Measurements from ENCODE around the gene ATP5PD.
A peak's percentile ranks its signal among the peaks of the same experiment; 100 is the strongest.
"Not testable (repeated sequence)": the region's sequence is repeated elsewhere in the genome, so short reads cannot be mapped to it uniquely, and the experiment has no call there.

Gene ATP5PD

DNA sequence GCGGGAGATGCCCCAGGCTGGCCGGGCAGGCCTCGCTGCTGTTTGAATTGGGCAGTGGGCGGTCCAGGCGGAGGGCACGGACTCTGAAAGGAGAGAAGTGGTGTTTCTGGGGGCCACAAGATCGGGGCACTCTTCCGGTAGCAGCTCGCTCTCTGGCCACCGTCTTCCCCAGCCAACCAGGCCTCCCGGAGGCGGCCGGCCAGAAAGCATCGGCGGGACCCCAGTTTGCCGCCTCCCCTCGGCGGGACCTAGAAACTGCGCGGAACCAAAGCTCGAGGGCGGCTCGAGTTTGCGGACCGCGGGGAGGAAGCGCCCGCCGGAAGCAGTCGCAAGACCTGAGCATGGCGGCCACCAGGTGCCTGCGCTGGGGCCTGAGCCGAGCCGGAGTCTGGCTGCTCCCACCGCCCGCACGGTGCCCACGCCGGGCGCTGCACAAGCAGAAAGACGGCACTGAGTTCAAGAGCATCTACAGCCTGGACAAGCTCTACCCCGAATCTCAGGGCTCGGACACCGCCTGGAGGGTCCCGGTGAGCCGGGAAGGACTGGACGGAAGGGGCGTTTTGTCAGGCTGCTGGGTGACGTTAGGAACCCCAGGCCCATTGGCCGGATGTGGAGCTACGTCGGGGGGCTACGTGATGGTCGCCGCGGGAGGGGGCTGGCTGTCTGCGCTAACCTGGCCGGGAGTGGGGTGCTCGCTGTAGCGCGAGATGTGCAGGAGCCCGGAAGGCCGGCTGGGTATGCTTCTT lies 34.2 kb downstream of the ATP5PD start, which contains the start of gene MRPL58:
MRPL58 (plus strand) TSS at position 325 of the 746 bp plus-strand sequence; CDS start at position 342, 17 bp downstream.
- peak; percentile 72 for DNase-seq

DNA sequence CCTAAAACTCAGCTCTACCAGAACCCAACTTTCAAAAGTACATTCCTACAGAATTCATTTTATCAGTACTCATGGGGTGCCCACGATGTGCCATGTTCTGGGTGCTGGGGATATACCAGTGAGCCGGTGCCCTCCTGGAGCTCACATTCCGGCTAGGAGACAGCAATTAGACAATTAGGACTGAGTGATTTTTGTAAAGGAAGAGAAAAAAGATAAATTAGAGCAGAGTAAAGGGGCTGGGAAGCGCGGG lies 34.7 kb downstream of the ATP5PD start:
- no peak for DNase-seq

DNA sequence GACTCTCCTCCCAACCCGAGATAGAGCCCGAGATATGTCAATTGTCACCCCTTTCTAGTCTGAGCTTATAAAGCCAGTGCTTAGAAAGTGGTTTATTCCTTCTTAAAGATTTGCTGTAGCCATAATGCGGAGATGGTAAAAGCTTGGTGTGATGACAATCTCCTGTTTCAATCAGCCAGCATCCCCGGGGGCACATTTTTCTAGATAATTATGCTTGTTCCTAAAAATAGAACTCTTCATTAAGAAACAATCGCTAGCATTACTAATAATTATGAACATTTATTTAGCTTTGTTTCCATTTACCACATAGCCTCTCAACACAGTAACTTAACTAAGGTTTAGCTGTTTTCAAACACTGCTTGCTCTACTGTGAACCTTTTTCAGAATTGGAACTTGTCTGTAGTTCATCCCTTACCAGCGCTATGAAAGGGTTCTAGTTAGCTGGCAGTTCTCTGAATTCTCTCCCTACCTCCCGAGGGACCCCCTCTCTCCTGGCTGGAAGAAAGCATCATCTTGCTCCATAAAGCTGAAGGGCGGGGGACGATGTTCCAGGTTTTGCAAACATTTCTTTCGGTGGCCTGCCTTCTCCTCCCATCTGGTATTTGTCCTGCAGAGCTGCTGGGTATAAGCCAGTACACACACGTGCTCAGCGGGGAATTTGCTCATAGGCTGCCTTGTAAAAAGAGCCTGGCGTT lies 35.2 kb downstream of the ATP5PD start:
- no peak for DNase-seq

DNA sequence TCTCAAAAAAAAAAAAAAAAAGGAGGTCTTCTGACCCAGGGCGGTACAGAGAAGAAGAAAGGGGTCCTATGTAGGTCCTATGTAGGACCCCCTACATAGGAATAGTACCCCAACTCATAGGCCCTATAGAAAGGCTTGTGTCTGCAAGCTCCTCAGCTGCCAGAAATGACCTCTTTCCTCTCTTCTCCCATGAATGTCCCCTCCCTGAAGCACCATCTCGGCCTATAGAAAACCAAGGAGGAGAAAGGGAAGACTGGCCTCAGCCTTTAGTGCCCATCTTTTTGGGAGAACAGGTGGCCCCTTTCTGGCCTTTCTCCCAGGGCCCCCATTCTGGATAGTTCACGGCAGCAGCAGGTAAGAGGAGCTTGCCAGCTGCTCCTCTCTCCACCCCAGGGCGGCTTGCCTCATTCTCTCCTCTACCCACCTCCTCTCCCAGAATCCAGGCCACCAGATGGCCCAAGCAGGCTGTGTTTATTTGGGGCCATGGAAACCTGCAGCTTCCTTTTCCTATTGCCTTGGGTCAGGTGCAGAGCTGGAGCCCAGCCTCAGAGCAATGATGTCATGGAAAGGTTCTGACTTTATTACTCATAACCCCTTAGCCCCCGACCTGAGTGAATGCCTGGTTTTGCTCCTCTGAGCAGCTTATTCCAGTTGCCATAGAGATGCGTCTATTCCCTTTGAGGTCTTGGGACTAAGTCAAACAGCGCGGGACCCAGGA lies 35.9 kb downstream of the ATP5PD start:
- DNase-seq = no peak

DNA sequence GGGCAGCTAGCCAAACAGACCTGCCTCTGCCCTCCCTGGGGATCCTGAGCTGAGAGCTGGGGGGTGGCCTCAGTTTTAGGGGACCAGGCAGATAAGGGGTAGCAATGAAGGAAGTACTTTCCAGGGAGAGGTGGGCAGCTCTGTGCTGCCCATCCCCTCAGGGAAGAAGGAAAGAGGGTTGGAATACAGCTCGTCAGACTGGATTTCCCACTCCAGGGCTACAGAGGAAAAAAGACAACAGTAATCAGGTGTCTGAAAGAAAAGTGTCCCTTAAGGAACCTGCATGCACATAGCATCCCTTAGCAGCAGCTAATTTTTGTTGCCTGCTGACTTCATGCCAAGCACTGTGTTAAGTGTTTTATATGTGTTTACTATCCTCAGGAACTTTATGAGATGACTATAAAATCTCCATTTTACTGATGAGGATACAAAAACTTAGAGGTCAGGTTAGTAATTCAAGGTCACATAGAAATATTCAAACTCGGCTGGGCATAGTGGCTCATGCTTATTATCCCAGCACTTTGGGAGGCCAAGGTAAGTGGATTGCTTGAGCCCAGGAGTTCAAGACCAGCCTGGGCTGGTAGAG lies 37.5 kb downstream of the ATP5PD start:
- DNase-seq = no peak

DNA sequence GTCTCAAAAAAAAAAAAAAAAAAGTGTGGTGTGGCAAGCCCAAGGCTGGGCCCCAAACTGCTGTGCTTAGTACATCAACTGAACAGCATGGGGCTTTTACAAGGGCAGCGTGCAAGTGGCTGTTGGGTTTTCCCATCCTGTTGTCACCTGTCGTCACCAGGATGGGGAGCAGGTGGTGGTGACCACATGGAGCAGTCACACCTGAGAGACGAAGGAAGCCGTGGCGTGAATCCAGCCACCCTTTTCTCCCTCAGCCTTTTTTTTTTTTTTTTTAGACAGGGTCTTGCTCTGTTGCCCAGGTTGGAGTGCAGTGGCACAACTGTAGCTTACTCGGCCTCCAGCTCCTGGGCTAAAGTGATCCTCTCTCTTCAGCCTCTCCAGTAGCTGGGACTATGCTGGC lies 38.4 kb downstream of the ATP5PD start:
- DNase-seq = no peak

DNA sequence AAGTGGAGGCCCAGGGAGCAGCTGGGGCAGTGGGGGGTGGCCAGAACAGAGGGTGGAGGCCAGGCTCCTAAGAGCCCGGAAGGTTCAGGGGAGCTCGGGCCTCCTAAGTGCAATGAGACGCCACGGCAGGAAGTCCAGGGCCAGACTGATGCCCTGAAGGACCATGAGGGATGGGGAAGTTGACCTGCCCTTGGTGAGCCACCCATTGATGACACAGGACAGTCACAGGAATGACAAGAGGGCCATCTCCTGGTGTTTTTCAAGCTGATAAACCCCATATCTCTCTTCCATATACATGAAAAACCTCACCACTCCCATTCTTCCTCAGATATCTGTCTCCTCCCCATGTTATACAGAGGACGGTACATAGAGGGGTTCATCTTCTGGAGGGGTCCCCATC lies 40.1 kb downstream of the ATP5PD start:
- DNase-seq = no peak

DNA sequence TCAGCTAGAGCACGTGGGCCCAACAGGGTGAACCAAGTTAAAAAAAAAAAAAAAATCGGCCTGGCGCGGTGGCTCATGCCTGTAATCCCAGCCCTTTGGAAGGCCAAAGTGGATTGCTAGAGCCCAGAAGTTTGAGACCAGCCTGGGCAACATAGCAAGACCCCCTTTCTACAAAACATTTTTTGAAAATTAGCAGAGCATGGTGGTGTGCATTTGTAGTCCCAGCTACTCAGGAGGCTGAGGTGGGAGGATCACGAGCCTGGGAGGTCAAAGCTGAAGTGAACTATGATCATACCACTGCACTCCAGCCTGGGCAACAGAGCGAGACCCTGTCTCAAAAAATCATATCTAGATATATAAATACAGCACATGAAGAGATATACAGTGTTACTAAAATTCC lies 40.7 kb downstream of the ATP5PD start:
- not testable (repeated sequence) for DNase-seq

DNA sequence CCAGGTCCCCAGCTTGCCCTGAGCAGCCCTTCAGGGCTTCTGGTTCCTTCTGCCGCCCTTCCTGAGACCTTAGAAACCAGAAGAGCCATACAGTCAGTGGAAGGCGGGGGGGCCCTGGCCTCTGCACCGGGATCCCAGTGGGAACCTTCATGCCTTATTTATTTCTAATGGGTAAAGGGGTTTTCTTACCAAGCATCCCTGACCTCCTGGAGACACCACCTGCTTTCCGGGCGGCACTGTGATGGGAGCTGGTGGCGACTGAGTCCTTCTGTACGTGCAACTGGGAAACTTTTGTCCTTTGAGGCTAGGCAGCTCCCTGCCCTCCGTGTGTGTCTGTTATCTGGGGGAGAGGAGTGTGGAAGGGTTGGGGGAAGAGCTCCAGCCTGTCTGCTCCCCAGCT lies 41.5 kb downstream of the ATP5PD start:
- no peak for DNase-seq

DNA sequence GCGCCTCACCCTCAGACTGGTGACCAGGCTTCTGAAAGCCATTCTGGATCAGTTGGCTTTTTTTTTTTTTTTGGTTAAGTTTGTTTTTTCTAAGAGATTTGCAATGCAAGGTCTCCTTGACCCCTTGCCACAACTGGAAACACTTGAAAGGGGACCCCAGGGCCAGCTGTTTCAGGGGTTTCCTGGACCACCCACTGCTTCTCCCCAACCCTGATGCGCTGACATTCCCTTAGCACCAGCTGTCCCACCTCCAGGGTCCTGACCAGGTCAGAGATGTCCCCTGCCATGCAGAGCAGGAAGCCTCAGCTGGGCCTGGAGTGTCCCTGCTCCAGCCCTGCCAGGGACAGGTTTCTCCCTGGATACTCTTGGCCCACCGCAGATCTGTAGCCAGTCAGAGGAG lies 42.4 kb downstream of the ATP5PD start:
- DNase-seq = no peak

DNA sequence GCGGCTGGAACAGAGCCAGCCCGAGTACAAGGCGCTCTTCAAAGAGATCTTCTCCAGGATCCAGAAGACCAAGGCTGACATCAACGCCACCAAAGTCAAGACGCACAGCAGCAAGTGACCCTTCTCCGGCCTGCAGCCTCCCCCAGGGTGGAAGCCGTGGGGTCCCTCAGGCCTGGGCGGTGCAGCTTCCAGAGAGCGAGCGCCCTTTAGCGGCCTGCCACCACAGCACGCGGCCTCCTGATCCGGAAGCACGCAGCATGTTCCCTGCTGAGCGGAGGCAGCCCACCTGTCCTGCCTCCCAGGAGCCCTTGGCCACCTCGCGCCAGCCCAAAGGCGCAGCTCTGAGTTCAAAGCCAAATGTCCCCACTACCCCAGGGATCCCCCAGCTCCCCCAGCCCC lies 42.8 kb downstream of the ATP5PD start:
- DNase-seq = no peak

DNA sequence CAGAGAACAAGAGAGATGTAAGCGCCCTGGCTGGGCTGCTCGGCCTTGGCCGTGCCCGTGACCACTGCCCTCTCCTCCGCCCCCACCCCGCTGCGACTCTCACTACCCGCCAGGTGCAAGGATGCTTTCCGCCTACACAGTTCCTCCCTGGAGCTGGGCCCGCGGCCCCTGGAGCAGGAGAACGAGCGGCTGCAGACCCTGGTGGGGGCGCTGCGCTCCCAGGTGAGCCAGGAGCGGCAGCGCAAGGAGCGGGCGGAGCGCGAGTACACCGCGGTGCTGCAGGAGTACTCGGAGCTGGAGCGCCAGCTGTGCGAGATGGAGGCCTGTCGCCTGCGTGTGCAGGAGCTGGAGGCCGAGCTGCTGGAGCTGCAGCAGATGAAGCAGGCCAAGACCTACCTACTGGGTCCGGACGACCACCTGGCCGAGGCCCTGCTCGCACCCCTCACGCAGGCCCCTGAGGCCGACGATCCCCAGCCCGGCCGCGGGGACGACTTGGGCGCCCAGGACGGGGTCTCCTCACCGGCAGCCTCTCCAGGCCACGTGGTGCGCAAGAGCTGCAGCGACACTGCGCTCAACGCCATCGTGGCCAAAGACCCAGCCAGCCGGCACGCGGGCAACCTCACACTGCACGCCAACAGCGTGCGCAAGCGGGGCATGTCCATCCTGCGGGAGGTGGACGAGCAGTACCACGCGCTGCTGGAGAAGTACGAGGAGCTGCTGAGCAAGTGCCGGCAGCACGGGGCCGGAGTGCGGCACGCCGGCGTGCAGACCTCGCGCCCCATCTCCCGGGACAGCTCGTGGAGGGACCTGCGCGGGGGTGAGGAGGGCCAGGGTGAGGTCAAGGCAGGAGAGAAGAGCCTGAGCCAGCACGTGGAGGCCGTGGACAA lies 43.5 kb downstream of the ATP5PD start:
- no peak for DNase-seq

DNA sequence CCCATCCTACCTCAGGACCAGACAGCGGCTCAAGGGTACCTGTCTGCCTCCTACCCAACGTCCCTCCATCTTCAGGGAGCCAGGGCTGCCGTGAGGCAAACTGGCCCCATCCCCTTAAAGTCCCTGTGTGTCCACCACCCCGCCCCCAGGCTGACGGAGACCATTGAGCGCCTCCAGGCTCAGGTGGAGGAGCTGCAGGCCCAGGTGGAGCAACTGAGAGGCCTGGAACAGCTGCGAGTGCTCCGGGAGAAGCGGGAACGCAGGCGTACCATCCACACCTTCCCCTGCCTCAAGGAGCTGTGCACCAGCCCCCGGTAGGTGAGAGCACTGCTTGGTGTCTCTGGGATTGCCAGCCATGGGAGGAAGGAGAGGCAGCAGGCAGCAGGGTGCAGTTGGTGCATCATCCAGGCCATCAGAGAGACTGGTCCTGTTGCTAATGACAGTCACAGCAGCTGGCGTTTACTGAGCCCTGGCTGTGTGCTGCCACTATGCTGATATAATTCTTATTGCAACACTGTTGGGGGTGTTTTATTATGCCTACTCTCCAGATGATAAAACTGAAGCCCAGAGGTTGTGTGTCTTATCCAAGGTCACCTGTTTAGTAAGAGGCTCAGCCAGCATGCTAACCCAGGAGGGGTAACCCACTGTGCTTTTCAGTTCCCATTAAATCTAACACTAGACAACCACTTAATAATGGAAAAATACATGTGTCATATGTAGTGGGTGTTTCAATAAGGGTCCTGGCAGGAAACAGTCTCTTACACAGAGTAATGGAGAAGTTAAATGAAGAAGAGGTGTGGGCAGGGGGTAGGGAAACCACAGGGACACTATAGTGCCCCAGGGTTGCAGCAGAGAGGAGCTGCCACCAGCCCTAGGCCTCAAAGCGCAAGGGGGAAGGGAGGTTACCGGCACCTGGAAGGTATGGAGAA lies 44.6 kb downstream of the ATP5PD start:
- no peak for DNase-seq

DNA sequence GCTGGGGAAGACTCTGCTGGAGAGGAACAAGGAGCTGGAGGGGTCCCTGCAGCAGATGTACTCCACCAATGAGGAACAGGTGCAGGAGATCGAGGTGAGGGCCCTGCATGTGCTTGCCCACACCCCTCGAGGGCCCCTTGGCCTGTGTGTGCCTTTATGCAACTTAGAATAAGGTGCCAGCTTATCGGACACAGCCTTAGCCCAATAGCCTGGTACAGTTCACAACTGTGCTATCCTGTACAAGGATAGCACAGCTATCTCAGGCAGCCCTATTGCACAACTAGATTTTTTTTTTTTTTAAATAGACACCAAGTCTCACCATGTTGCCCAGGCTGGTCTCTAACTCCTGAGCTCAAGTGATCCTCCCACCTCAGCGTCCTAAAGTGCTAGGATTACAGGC lies 47.2 kb downstream of the ATP5PD start:
- no peak for DNase-seq

DNA sequence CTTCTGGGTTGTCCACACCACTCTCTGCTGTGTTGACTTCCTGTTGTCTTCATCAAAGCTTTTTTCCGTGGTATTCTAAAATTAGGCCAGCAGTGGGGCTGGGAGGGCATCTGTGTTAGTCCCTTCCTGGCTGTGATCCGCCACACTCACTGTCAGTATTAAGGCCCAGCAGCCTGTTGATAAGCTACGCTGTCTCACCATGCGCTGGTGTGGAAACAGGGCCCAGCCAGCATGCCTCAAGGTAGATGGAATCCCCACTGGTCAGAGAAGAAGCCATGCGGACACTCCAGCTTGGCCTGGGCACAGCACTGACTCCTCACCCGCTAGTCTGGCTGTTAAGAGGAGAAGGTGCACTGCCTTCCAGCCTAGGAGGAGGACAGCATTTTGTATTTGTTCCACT lies 48.0 kb downstream of the ATP5PD start:
- DNase-seq = no peak

DNA sequence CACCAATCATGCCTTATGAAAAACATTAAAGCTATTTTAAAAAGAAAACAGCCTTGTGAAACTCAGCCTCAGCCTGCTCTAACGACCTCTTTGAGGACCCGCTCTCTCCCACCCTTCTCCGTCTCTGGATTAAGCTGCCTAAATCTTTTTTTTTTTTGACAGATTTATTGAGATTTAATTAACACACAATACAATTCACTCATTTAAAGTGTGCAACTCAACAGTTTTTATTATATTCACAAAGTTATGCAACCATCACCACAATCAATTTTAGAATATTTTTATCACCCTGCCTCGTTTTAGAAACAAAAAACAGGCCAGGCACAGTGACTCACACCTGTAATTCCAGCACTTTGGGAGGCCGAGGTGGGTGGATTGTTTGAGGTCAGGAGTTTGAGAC lies 50.9 kb downstream of the ATP5PD start:
- no peak for DNase-seq

DNA sequence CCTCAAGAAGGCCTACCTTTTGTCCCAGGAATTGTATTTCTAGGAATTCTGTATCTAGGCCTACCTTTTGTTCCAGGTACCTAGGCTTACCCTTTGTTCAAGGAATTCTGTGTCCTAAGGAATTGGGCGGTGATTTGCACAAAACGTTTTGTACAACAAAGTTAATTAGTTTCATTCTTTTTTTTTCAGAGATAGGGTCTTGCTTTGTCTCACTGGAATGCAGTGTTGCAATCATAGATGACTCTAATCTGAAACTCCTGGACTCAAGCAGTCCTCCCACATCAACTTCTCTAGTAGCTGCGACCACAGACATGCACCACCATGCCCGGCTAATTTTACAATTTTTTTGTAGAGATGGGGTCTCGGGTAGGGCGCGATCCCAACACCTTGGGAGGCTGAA lies 52.3 kb downstream of the ATP5PD start:
- DNase-seq = no peak

DNA sequence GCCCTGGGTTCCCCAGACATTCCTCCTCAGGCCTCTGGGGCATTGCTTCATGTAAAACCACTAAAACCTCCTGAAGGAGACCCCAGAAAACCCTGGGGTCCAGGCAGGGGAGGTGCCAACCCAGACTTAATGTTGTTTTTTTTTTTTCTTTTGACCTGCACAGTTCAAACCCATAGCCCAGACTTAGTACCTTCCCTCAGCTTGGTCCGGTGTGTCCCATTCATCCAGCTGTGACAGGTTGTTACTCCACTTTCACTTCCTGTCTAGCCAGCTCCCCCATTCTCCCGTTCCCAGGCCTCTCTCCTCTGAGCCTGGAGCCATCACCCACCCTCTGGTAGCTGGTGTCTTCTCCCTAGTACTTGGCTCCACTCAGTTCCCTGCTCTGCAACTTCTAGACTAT lies 54.5 kb downstream of the ATP5PD start:
- no peak for DNase-seq

DNA sequence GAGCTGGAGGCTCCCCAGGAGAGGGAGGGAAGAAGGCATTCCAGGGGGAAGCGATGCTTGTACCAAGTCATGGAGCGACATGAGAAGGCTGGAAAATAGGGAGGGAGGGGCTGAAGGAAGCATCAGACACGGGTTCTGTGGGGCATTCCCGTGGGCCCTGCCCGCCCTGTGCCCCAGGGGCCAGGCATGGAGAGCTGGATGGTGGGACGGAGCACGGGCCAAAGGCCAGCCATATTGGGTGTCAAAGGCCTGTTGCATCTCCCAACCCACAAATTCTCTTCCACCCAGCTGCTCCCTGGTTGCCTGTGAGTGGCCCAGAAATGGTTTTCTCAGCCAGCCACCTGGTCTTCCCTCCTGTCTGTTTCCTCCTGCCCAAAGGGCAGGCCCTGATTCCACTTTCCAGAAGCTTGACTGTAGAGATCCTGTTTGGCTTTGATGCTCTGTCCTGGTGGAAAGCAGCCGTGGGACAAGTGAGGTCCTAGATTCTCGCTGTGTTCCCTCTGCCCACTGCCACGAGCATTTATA lies 56.1 kb downstream of the ATP5PD start:
- DNase-seq = no peak
